H1 (cell line): ENCODE results near the gene TDRD5. TPM values are rescaled to one million over a fixed set of nuclear protein-coding genes. Genes with fewer than 3 reads are reported as not detected.
A peak's percentile ranks its signal among the peaks of the same experiment; 100 is the strongest.

Experiments
- CTCF ChIA-PET: fragments of 300-600 bp; sonication (Branson Sonifier 250); formaldehyde crosslinking; loops from one replicate; lab custom pipeline; 2021; ENCODE audit not compliant: partially characterized antibody; lab: Charles Lee
- POLR2A ChIA-PET: fragments of 300-600 bp; sonication (Branson Sonifier 250); formaldehyde crosslinking; loops from one replicate; lab custom pipeline; 2021; ENCODE audit warnings: inconsistent platforms; ENCODE audit not compliant: partially characterized antibody; lab: Charles Lee
- DNase-seq, 2 experiments: peaks; one replicate each; pipeline versions ENCODE4 v3.0.0 to v3.0.0-alpha.2; 2010 to 2022; ENCODE audit warnings: low spot score in 2 of 2, low read depth in 1 of 2, mixed read lengths in 1 of 2
- FAIRE-seq: peaks from 2 replicates; lab custom pipeline; 2011; peaks lifted over from hg19 to GRCh38; lab: Jason Lieb, UNC
- H2AFZ ChIP-seq: 2 replicates; pipeline ENCODE4 v1.8.1; 2012; ENCODE audit warnings: low read length, inconsistent platforms
- H2AK5ac ChIP-seq: 2 replicates; pipeline ENCODE4 v1.6.1; 2013; ENCODE audit warnings: low read depth, low read length
- H2BK120ac ChIP-seq: replicated peaks from 2 replicates; pipeline ENCODE3; 2013; ENCODE audit warnings: low read depth, low read length, inconsistent platforms
- H2BK12ac ChIP-seq: 2 replicates; pipeline ENCODE4 v1.6.1; 2013; ENCODE audit warnings: low read depth, low read length
- H2BK15ac ChIP-seq: 2 replicates; pipeline ENCODE4 v1.6.1; 2013; ENCODE audit warnings: low read length
- H2BK20ac ChIP-seq: 2 replicates; pipeline ENCODE4 v1.6.1; 2013; ENCODE audit warnings: low read length
- H2BK5ac ChIP-seq: 2 replicates; pipeline ENCODE4 v1.6.1; 2013; ENCODE audit warnings: low read depth, low read length
- H3K14ac ChIP-seq: 2 replicates; pipeline ENCODE4 v1.6.1; 2013; ENCODE audit warnings: inconsistent platforms; ENCODE audit not compliant: insufficient read length
- H3K18ac ChIP-seq: 2 replicates; pipeline ENCODE4 v1.6.1; 2013; ENCODE audit warnings: low read length; ENCODE audit errors: extremely low read depth
- H3K23ac ChIP-seq: 2 replicates; pipeline ENCODE4 v1.6.1; 2013; ENCODE audit warnings: inconsistent platforms; ENCODE audit not compliant: insufficient read length
- H3K23me2 ChIP-seq: 2 replicates; pipeline ENCODE4 v1.6.1; 2013; ENCODE audit warnings: low read depth, low read length
- H3K27ac ChIP-seq: 2 replicates; pipeline ENCODE4 v1.6.1; 2011; ENCODE audit warnings: low read depth, low read length, inconsistent platforms
- H3K27me3 ChIP-seq, 4 experiments: replicated peaks in 1 of 4; 1 replicate in 1 of 4; 2 replicates in 3 of 4; pipeline versions ENCODE4 v1.6.1 to v1.8.1; 2011 to 2013; ENCODE audit warnings: low read length in 3 of 4, mild to moderate bottlenecking in 3 of 4, inconsistent platforms in 2 of 4, mixed read lengths in 2 of 4, moderate library complexity in 1 of 4; ENCODE audit not compliant: control insufficient read depth in 3 of 4, insufficient read depth in 3 of 4; ENCODE audit errors: extremely low read depth in 1 of 4
- H3K36me3 ChIP-seq, 4 experiments: 2 replicates each; pipeline versions ENCODE4 v1.6.1 to v1.8.1; 2011 to 2013; ENCODE audit warnings: mild to moderate bottlenecking in 4 of 4, low read length in 3 of 4, moderate library complexity in 2 of 4, control low read depth in 1 of 4, inconsistent platforms in 1 of 4; ENCODE audit not compliant: insufficient read depth in 4 of 4, control insufficient read depth in 2 of 4
- H3K4ac ChIP-seq: replicated peaks from 2 replicates; pipeline ENCODE3; 2013; ENCODE audit warnings: low read length, low read depth, mixed read lengths, inconsistent platforms; ENCODE audit not compliant: insufficient read length
- H3K4me1 ChIP-seq, 4 experiments: replicated peaks in 1 of 4; 1 replicate in 1 of 4; 2 replicates in 3 of 4; pipeline versions ENCODE4 v1.6.1 to v1.8.1; 2011 to 2013; ENCODE audit warnings: low read length in 3 of 4, inconsistent platforms in 2 of 4, mixed read lengths in 1 of 4; ENCODE audit not compliant: insufficient read depth in 4 of 4, control insufficient read depth in 3 of 4
- H3K4me2 ChIP-seq, 2 experiments: 2 replicates each; pipeline versions ENCODE4 v1.6.1 to v1.8.1; 2011 to 2013; ENCODE audit warnings: low read depth in 2 of 2, low read length in 2 of 2, control low read depth in 1 of 2, inconsistent platforms in 1 of 2, mild to moderate bottlenecking in 1 of 2; ENCODE audit not compliant: insufficient read depth in 1 of 2
- H3K4me3 ChIP-seq, 4 experiments: fragments of 200-600, 300-600 bp in 1 of 4; sonication (generic), shearing (Covaris generic), sonication (Bioruptor Twin) in 1 of 4; 2 replicates each; pipeline versions ENCODE4 v1.5.1 to v1.8.1; 2011 to 2016; ENCODE audit warnings: low read length in 4 of 4, low read depth in 3 of 4, control low read depth in 2 of 4, inconsistent platforms in 2 of 4, mild to moderate bottlenecking in 2 of 4, mixed read lengths in 1 of 4, moderate library complexity in 1 of 4; ENCODE audit not compliant: insufficient read depth in 2 of 4; ENCODE audit errors: extremely low read depth in 1 of 4
- H3K56ac ChIP-seq: replicated peaks from 2 replicates; pipeline ENCODE3; 2013; ENCODE audit warnings: low read depth, mild to moderate bottlenecking, mixed read lengths, low read length, inconsistent platforms; ENCODE audit not compliant: insufficient read length
- H3K79me1 ChIP-seq: 2 replicates; pipeline ENCODE4 v1.6.1; 2013; ENCODE audit warnings: low read depth, low read length, control low read depth
- H3K79me2 ChIP-seq, 2 experiments: 2 replicates each; pipeline versions ENCODE4 v1.6.1 to v1.8.1; 2012 to 2013; ENCODE audit warnings: low read length in 2 of 2, mild to moderate bottlenecking in 2 of 2, inconsistent platforms in 1 of 2; ENCODE audit not compliant: insufficient read depth in 2 of 2, control insufficient read depth in 1 of 2
- H3K9ac ChIP-seq, 4 experiments: replicated peaks in 1 of 4; 1 replicate in 1 of 4; 2 replicates in 3 of 4; pipeline versions ENCODE4 v1.6.1 to v1.8.1; 2011 to 2013; ENCODE audit warnings: low read depth in 3 of 4, low read length in 3 of 4, control low read depth in 2 of 4, mild to moderate bottlenecking in 2 of 4, moderate library complexity in 2 of 4, inconsistent platforms in 1 of 4; ENCODE audit errors: extremely low read depth in 1 of 4
- H3K9me3 ChIP-seq, 2 experiments: 2 replicates each; pipeline versions ENCODE4 v1.6.1 to v1.8.1; 2012 to 2013; ENCODE audit warnings: mild to moderate bottlenecking in 2 of 2, moderate library complexity in 2 of 2, control low read depth in 1 of 2, inconsistent platforms in 1 of 2, low read depth in 1 of 2, low read length in 1 of 2, mixed read lengths in 1 of 2; ENCODE audit not compliant: insufficient read depth in 2 of 2
- H4K20me1 ChIP-seq, 2 experiments: replicated peaks in 1 of 2; 2 replicates each; pipeline versions ENCODE3 to v1.8.1; 2011 to 2013; ENCODE audit warnings: inconsistent platforms in 2 of 2, low read length in 2 of 2, mild to moderate bottlenecking in 1 of 2; ENCODE audit not compliant: insufficient read depth in 2 of 2, control insufficient read depth in 1 of 2
- H4K5ac ChIP-seq: 2 replicates; pipeline ENCODE4 v1.6.1; 2013; ENCODE audit warnings: low read length, low read depth, mixed read lengths, inconsistent platforms; ENCODE audit not compliant: insufficient read length
- H4K8ac ChIP-seq: 2 replicates; pipeline ENCODE4 v1.8.0; 2013; ENCODE audit warnings: mild to moderate bottlenecking, moderate library complexity, low read length, inconsistent platforms; ENCODE audit not compliant: insufficient read depth; ENCODE audit errors: extremely low read depth
- H4K91ac ChIP-seq: replicated peaks from 2 replicates; pipeline ENCODE3; 2013; ENCODE audit warnings: low read length, mixed read lengths, inconsistent platforms; ENCODE audit not compliant: insufficient read length
- CHD2 ChIP-seq: IDR thresholded peaks from 2 replicates; pipeline ENCODE4 v1.6.1; 2012; ENCODE audit warnings: low read length, improper control_type of control experiment
- ZNF274 ChIP-seq: IDR thresholded peaks from 2 replicates; pipeline ENCODE4 v1.7.0; 2012; ENCODE audit warnings: low read length, borderline replicate concordance; ENCODE audit errors: extremely low read depth
- WGBS, 2 experiments: shearing (Covaris generic) in 1 of 2; methylation state at CpG; one replicate each; pipeline versions ENCODE4 v1.1.6 to v1.1.7; 2013 to 2015; ENCODE audit warnings: low lambda C conversion rate in 2 of 2, mixed read lengths in 2 of 2, inconsistent platforms in 1 of 2, low coverage in 1 of 2, missing lambda C conversion rate in 1 of 2; ENCODE audit not compliant: insufficient replicate concordance in 2 of 2, insufficient coverage in 1 of 2, insufficient read length in 1 of 2; ENCODE audit errors: extremely low coverage in 1 of 2, missing lambda C conversion rate in 1 of 2; 5-methylcytosine and 5-hydroxymethylcytosine counted together
- polyA plus RNA-seq, 7 experiments: library from polyadenylated mRNA; depleted of rRNA in 3 of 7; stranded (reverse) in 5 of 7; unstranded in 2 of 7; fragments of >200 nt in 5 of 7; fragments of 200-250 nt in 2 of 7; gene quantifications; 1 replicate in 5 of 7; 2 replicates in 1 of 7; 4 replicates in 1 of 7; pipeline versions ENCODE4 v1.2.1 to v1.2.3, GENCODE V29; 2011 to 2013; ENCODE audit warnings: missing spikeins in 2 of 7, mixed read lengths in 2 of 7
- total RNA-seq: library from RNA; stranded (reverse); fragmentation: NEBNext Ultra II Directional; extraction: Animal tissue kit (Norgen Biotek cat#: 25700); gene quantifications from 2 replicates; pipeline ENCODE4 v1.2.1, GENCODE V29; 2021

Gene TDRD5
- total and polyA plus RNA-seq, 2 of the 8 experiments (the other 6 are each of a cell fraction or from before 2014, with no cell fraction given) = 0.53 to 1.4 TPM

- Histone ChIP-seq H2AFZ (no peak overlapping the region), H3K4ac (no peak overlapping the region), H2BK15ac (0 out of 2 replicates have a peak overlapping the region, but pooled peaks have one; percentile 29), H3K56ac (no peak overlapping the region), H2BK20ac (no peak overlapping the region), H3K4me2 (no peak overlapping the region), H3K79me1 (no peaks in the 10 kb centered on the region), H4K5ac (no peak overlapping the region), H3K23ac (no peak overlapping the region), H3K14ac (no peak overlapping the region), H4K91ac (no peak overlapping the region), H3K79me2 (no peaks in the 10 kb centered on the region), H2AK5ac (no peak overlapping the region; the same call in 1 of the 2 replicates), H4K8ac (no peak overlapping the region), H3K27me3 (peaks cover 13 to 55% (median 36%) of the 10 kb centered on the region in 4 experiments), H2BK5ac (no peak overlapping the region), H3K36me3 (no peaks in the 10 kb centered on the region; a peak in 1 of 8 replicates), H3K4me3 (no peak overlapping the region), H3K27ac (no peak overlapping the region), H3K9me3 (peaks cover 3% of the 10 kb centered on the region in 2 experiments; a peak in 2 of 4 replicates), H3K23me2 (no peaks in the 10 kb centered on the region), H2BK120ac (no peak overlapping the region), H3K9ac (no peak overlapping the region), H2BK12ac (no peak overlapping the region), H4K20me1 (no peaks in the 10 kb centered on the region), H3K4me1 (peaks cover 0 to 4% (median 2%) of the 10 kb centered on the region in 4 experiments; a peak in 3 of 7 replicates), H3K18ac (no peak overlapping the region)
- no peak for TF ChIP-seq ZNF274
- TF ChIP-seq CHD2 = no peak
- WGBS, 2 experiments = 89% methylated on average over 17 of the region's 18 CpGs; no CpG with 5 or more reads in 1 of the 2 experiments
- CTCF ChIA-PET = interaction anchor here (0.7 to 1.4 kb wide), 2 partner anchors 13 to 226 kb away, joined by 3 to 4 read pairs; partner anchors contain the start of gene NPHS2
- DNase-seq = no peak
- POLR2A ChIA-PET = no interaction called here
- no peak for FAIRE-seq
Measured at GRCh38 chr1:179588425-179589024, 3.1 kb upstream of the TDRD5 start.
